ENCODE measurements around the gene XPO1.
"Not testable (repeated sequence)": the region's sequence is repeated elsewhere in the genome, so short reads cannot be mapped to it uniquely, and the experiment has no call there.

XPO1 gene

GRCh38 chr2:61469424-61470121 is 68.6 kb downstream of the XPO1 start:
- Mint-ChIP-seq H3K4me1 (ENCODE audit: low read depth) (peaks cover 26% of the 10 kb centered on the region), H3K9me3 (no peaks in the 10 kb centered on the region), H3K4me3 (peak overlapping the region; percentile 91), H3K27ac (peak overlapping the region; percentile 96), H3K36me3 (ENCODE audit: low read depth) (peaks cover 21% of the 10 kb centered on the region), H3K27me3 (ENCODE audit: low read depth) (no peaks in the 10 kb centered on the region)
- DNase-seq (ENCODE audit: low spot score): no peak

- not testable (repeated sequence) for H3K4me3 Mint-ChIP-seq; H3K9me3 Mint-ChIP-seq; H3K27me3 Mint-ChIP-seq (ENCODE audit: low read depth); H3K27ac Mint-ChIP-seq; DNase-seq (ENCODE audit: low spot score)
- Mint-ChIP-seq H3K4me1 (ENCODE audit: low read depth) (peaks cover 34% of the 10 kb centered on the region), H3K36me3 (ENCODE audit: low read depth) (peaks cover 21% of the 10 kb centered on the region)
Measured at GRCh38 chr2:61468231-61468630, 69.9 kb downstream of the XPO1 start.

- peaks cover 31% of the 10 kb centered on the region for H3K4me1 Mint-ChIP-seq (ENCODE audit: low read depth)
- no peaks in the 10 kb centered on the region for H3K9me3 Mint-ChIP-seq
- no peaks in the 10 kb centered on the region for H3K27me3 Mint-ChIP-seq (ENCODE audit: low read depth)
- H3K4me3 Mint-ChIP-seq: no peak overlapping the region
- no peak overlapping the region for H3K27ac Mint-ChIP-seq
- DNase-seq (ENCODE audit: low spot score): no peak
- H3K36me3 Mint-ChIP-seq (ENCODE audit: low read depth): peaks cover 12% of the 10 kb centered on the region
Measured at GRCh38 chr2:61465045-61465444, 73.1 kb downstream of the XPO1 start.

- no peak overlapping the region for H3K4me3 Mint-ChIP-seq
- peaks cover 9% of the 10 kb centered on the region for H3K36me3 Mint-ChIP-seq (ENCODE audit: low read depth)
- H3K9me3 Mint-ChIP-seq: no peaks in the 10 kb centered on the region
- H3K27me3 Mint-ChIP-seq (ENCODE audit: low read depth): no peaks in the 10 kb centered on the region
- H3K4me1 Mint-ChIP-seq (ENCODE audit: low read depth): peaks cover 28% of the 10 kb centered on the region
- DNase-seq (ENCODE audit: low spot score): no peak
- H3K27ac Mint-ChIP-seq: no peak overlapping the region
Measured at GRCh38 chr2:61463769-61464475, 74.2 kb downstream of the XPO1 start.

- H3K4me3 Mint-ChIP-seq: no peak overlapping the region
- no peak for DNase-seq (ENCODE audit: low spot score)
- H3K36me3 Mint-ChIP-seq (ENCODE audit: low read depth): peaks cover 6% of the 10 kb centered on the region
- peaks cover 31% of the 10 kb centered on the region for H3K4me1 Mint-ChIP-seq (ENCODE audit: low read depth)
- H3K9me3 Mint-ChIP-seq: no peaks in the 10 kb centered on the region
- H3K27me3 Mint-ChIP-seq (ENCODE audit: low read depth): no peaks in the 10 kb centered on the region
- no peak overlapping the region for H3K27ac Mint-ChIP-seq
Measured at GRCh38 chr2:61461404-61461803, 76.8 kb downstream of the XPO1 start.

GRCh38 chr2:61460163-61460562 is 78.0 kb downstream of the XPO1 start:
- peaks cover 35% of the 10 kb centered on the region for H3K4me1 Mint-ChIP-seq (ENCODE audit: low read depth)
- no peak overlapping the region for H3K4me3 Mint-ChIP-seq
- no peak overlapping the region for H3K27ac Mint-ChIP-seq
- H3K27me3 Mint-ChIP-seq (ENCODE audit: low read depth): no peaks in the 10 kb centered on the region
- H3K36me3 Mint-ChIP-seq (ENCODE audit: low read depth): peaks cover 9% of the 10 kb centered on the region
- H3K9me3 Mint-ChIP-seq: no peaks in the 10 kb centered on the region
- DNase-seq (ENCODE audit: low spot score): no peak

DNA sequence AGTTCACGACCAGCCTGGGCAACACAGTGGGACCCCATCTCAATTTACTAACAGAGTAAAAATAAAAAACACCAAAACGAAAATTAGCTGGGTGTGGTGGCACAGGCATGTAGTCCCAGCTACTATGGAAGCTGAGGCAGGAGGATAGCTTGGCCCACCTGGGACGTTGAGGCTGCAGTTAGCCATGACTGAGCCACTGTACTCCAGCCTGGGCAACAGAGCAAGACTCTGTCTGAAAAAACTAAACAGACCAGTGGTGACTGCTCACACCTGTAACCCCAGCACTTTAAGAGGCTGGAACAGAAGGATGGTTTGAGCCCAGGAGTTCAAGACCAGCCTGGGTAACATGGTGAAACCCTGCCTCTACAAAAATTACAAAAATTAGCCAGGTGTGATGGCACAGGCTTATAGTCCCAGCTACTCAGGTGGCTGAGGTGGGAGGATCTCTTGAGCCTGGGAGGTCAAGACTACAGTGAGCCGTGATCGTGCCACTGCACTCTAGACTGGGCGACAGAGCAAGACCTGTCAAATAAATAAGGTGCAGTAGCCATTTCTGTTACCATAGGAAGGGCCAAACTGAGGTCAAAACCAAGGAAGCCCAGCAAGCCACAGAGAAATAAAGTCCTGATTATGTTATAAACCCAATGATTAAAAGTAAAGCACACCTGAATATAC is 81.3 kb downstream of the XPO1 start:
- Mint-ChIP-seq H3K36me3 (ENCODE audit: low read depth) (peaks cover 12% of the 10 kb centered on the region), H3K9me3 (no peaks in the 10 kb centered on the region), H3K4me3 (no peak overlapping the region), H3K4me1 (ENCODE audit: low read depth) (peaks cover 31% of the 10 kb centered on the region), H3K27ac (no peak overlapping the region), H3K27me3 (ENCODE audit: low read depth) (no peaks in the 10 kb centered on the region)
- no peak for DNase-seq (ENCODE audit: low spot score)

DNA sequence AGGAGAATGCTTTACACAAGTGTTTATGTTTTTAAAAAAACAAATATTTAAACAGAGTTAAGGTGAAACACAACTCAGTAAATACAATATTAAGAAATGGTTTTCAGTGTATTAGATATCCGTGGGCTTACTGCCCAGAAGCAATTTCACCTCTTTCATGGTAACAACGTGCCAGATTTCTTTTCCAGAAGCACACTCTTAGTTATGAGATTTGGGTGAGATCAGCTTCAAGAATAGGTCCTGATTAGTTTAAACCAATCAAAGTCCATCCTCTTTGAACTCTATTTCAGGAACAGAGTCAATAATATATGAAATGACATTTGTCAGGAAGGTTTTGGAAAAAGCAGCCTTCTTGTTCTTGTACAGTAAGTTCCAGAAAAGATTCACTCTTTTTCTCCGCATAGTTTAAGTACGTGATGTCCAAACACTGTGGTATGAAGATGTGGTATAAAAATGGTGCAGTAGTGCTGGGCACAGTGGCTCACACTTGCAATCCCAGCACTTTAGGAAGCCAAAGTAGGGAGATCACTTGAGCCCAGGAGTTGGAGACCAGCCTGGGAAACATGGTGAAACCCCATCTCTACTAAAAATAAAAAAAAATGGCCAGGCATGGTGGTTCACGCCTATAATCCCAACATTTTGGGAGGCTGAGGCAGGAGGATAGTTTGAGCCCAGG is 81.9 kb downstream of the XPO1 start:
- Mint-ChIP-seq H3K4me3 (no peak overlapping the region), H3K9me3 (no peaks in the 10 kb centered on the region), H3K4me1 (ENCODE audit: low read depth) (peaks cover 28% of the 10 kb centered on the region), H3K36me3 (ENCODE audit: low read depth) (peaks cover 16% of the 10 kb centered on the region), H3K27ac (no peak overlapping the region), H3K27me3 (ENCODE audit: low read depth) (no peaks in the 10 kb centered on the region)
- no peak for DNase-seq (ENCODE audit: low spot score)

DNA sequence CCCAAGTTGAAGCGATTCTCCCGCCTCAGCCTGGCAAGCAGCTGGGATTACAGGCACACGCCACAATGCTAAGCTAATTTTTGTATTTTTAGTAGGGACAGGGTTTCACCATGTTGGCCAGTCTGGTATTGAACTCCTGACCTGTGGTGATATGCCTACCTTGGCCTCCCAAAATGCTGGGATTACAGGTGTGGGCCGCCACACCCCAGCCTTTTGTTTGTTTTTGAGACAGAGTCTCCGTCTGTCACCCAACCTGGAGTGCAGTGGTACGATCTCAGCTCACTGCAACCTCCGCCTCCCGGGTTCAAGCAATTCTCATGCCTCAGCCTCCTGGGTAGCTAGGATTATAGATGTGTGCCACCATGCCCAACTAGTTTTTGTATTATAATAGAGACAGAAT is 83.2 kb downstream of the XPO1 start:
- not testable (repeated sequence) for H3K9me3 Mint-ChIP-seq; H3K27ac Mint-ChIP-seq; H3K27me3 Mint-ChIP-seq (ENCODE audit: low read depth); DNase-seq (ENCODE audit: low spot score); H3K4me3 Mint-ChIP-seq
- H3K36me3 Mint-ChIP-seq (ENCODE audit: low read depth): peaks cover 23% of the 10 kb centered on the region
- H3K4me1 Mint-ChIP-seq (ENCODE audit: low read depth): peaks cover 25% of the 10 kb centered on the region

DNA sequence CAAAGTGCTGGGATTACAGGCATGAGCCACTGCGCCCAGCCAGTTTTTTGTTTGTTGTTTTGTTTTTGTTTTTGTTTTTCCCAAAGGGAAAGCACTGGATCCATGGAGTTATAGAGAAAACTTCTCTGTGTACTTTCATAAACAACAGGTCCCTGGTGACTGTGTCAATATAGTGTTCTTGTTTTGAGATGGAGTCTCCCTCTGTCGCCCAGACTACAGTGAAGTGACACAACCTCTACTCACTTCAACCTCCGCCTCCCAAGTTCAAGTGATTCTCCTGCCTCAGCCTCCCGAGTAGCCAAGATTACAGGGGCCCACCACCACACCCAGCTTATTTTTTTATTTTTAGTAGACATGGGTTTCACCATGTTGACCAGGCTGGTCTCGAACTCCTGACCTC is 83.8 kb downstream of the XPO1 start:
- DNase-seq (ENCODE audit: low spot score): no peak
- Mint-ChIP-seq H3K9me3 (peaks cover 8% of the 10 kb centered on the region), H3K27ac (no peak overlapping the region), H3K27me3 (ENCODE audit: low read depth) (no peaks in the 10 kb centered on the region), H3K4me3 (no peak overlapping the region), H3K36me3 (ENCODE audit: low read depth) (peaks cover 25% of the 10 kb centered on the region), H3K4me1 (ENCODE audit: low read depth) (peaks cover 26% of the 10 kb centered on the region)

- Mint-ChIP-seq H3K27me3 (ENCODE audit: low read depth) (no peaks in the 10 kb centered on the region), H3K4me1 (ENCODE audit: low read depth) (peaks cover 18% of the 10 kb centered on the region), H3K4me3 (no peak overlapping the region), H3K36me3 (ENCODE audit: low read depth) (peaks cover 35% of the 10 kb centered on the region), H3K27ac (no peak overlapping the region), H3K9me3 (peaks cover 11% of the 10 kb centered on the region)
- DNase-seq (ENCODE audit: low spot score): no peak
Measured at GRCh38 chr2:61452392-61452791, 85.8 kb downstream of the XPO1 start.

GRCh38 chr2:61451178-61451577 is 87.0 kb downstream of the XPO1 start:
- H3K4me3 Mint-ChIP-seq: no peak overlapping the region
- no peak overlapping the region for H3K27ac Mint-ChIP-seq
- H3K36me3 Mint-ChIP-seq (ENCODE audit: low read depth): peaks cover 36% of the 10 kb centered on the region
- no peaks in the 10 kb centered on the region for H3K27me3 Mint-ChIP-seq (ENCODE audit: low read depth)
- DNase-seq (ENCODE audit: low spot score): no peak
- peaks cover 11% of the 10 kb centered on the region for H3K9me3 Mint-ChIP-seq
- H3K4me1 Mint-ChIP-seq (ENCODE audit: low read depth): peaks cover 14% of the 10 kb centered on the region

- Mint-ChIP-seq H3K27me3 (ENCODE audit: low read depth) (no peaks in the 10 kb centered on the region), H3K36me3 (ENCODE audit: low read depth) (peaks cover 35% of the 10 kb centered on the region), H3K4me1 (ENCODE audit: low read depth) (peaks cover 10% of the 10 kb centered on the region), H3K9me3 (peaks cover 11% of the 10 kb centered on the region), H3K4me3 (no peak overlapping the region), H3K27ac (no peak overlapping the region)
- no peak for DNase-seq (ENCODE audit: low spot score)
Measured at GRCh38 chr2:61450144-61450543, 88.0 kb downstream of the XPO1 start.

DNA sequence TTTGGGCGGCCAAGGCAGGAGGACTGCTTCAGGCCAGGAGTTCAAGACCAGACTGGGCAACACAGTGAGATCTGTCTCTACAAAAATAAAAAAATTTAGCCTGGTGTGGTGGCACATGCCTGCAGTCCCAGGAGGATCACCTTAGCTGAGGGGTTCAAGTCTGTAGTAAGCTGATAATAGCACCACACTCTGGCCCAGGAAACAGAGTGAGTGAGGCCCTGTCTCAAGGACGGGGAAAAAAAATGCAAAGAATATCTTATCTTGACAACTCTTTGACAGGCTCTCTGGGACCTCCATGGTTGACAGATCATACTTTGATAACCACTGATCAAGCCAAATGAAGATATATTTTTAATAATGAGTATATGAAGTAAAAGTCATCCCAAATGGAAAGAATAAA is 89.9 kb downstream of the XPO1 start:
- no peak for DNase-seq (ENCODE audit: low spot score)
- no peak overlapping the region for H3K27ac Mint-ChIP-seq
- no peak overlapping the region for H3K4me3 Mint-ChIP-seq

More for the DNA sequence above, 89.9 kb downstream of the XPO1 start:
- H3K9me3 Mint-ChIP-seq: peaks cover 11% of the 10 kb centered on the region
- H3K36me3 Mint-ChIP-seq (ENCODE audit: low read depth): peaks cover 47% of the 10 kb centered on the region
- no peaks in the 10 kb centered on the region for H3K27me3 Mint-ChIP-seq (ENCODE audit: low read depth)
- H3K4me1 Mint-ChIP-seq (ENCODE audit: low read depth): peaks cover 12% of the 10 kb centered on the region
